Liver (tissue), 3 donors: ENCODE measurements around the gene DNAJC5.

ENCODE experiments used
- ATF3 ChIP-seq: IDR thresholded peaks from 2 replicates; pipeline ENCODE4 v1.6.1; 2016; ENCODE audit warnings: antibody characterized with exemption
- CTCF ChIP-seq: fragments of 150-350 bp; IDR thresholded peaks from 2 replicates; pipeline ENCODE4 v1.5.1; 2017; ENCODE audit warnings: improper control_type of control experiment, low read depth, low read length; ENCODE audit not compliant: missing input control
- FOXA1 ChIP-seq: IDR thresholded peaks from 2 replicates; pipeline ENCODE4 v1.6.1; 2016; ENCODE audit warnings: antibody characterized with exemption
- HNF4A ChIP-seq, 2 donors: conservative IDR thresholded peaks; 2 replicates each; pipeline ENCODE4 v1.6.1; 2016; ENCODE audit warnings: antibody characterized with exemption in 2 of 2, mild to moderate bottlenecking in 2 of 2
- MAX ChIP-seq: IDR thresholded peaks from 2 replicates; pipeline ENCODE4 v1.6.1; 2016; ENCODE audit warnings: antibody characterized with exemption
- RAD21 ChIP-seq, 2 donors: IDR thresholded peaks; 2 replicates each; pipeline ENCODE4 v1.6.1; 2016; ENCODE audit warnings: antibody characterized with exemption in 2 of 2, mild to moderate bottlenecking in 2 of 2
- REST ChIP-seq: IDR thresholded peaks from 2 replicates; pipeline ENCODE4 v1.6.1; 2016; ENCODE audit warnings: antibody characterized with exemption, mild to moderate bottlenecking
- YY1 ChIP-seq: IDR thresholded peaks from 2 replicates; pipeline ENCODE4 v1.6.1; 2016; ENCODE audit warnings: antibody characterized with exemption, mild to moderate bottlenecking
- donor health status: healthy.
- donor health status: healthy.

- TF ChIP-seq CTCF, result no peak
- peak in 1 of 2 donors; percentile 32 for TF ChIP-seq RAD21 (IDR thresholded peaks at IDR 0.05)
- peak; percentile 29 for TF ChIP-seq YY1
- TF ChIP-seq HNF4A (conservative IDR thresholded peaks at IDR 0.05), result no peak
- TF ChIP-seq REST, result no peak
- TF ChIP-seq MAX, result peak; percentile 85
- no peak for TF ChIP-seq FOXA1
- TF ChIP-seq ATF3, result no peak
These were observed at the start of gene DNAJC5 for GRCh38 chr20:63894358-63895201.
